ENCODE data around the gene RDH16. TPM values are rescaled to one million over a fixed set of nuclear protein-coding genes. Genes with fewer than 3 reads are reported as not detected.

RDH16 gene
- total and polyA plus RNA-seq, 2 experiments from 2014 or later = 0.52 to 0.66 TPM

GRCh38 chr12:56905852-56906251 lies 51.6 kb downstream of the RDH16 start (continued):
- TF ChIP-seq, protein P1, sequence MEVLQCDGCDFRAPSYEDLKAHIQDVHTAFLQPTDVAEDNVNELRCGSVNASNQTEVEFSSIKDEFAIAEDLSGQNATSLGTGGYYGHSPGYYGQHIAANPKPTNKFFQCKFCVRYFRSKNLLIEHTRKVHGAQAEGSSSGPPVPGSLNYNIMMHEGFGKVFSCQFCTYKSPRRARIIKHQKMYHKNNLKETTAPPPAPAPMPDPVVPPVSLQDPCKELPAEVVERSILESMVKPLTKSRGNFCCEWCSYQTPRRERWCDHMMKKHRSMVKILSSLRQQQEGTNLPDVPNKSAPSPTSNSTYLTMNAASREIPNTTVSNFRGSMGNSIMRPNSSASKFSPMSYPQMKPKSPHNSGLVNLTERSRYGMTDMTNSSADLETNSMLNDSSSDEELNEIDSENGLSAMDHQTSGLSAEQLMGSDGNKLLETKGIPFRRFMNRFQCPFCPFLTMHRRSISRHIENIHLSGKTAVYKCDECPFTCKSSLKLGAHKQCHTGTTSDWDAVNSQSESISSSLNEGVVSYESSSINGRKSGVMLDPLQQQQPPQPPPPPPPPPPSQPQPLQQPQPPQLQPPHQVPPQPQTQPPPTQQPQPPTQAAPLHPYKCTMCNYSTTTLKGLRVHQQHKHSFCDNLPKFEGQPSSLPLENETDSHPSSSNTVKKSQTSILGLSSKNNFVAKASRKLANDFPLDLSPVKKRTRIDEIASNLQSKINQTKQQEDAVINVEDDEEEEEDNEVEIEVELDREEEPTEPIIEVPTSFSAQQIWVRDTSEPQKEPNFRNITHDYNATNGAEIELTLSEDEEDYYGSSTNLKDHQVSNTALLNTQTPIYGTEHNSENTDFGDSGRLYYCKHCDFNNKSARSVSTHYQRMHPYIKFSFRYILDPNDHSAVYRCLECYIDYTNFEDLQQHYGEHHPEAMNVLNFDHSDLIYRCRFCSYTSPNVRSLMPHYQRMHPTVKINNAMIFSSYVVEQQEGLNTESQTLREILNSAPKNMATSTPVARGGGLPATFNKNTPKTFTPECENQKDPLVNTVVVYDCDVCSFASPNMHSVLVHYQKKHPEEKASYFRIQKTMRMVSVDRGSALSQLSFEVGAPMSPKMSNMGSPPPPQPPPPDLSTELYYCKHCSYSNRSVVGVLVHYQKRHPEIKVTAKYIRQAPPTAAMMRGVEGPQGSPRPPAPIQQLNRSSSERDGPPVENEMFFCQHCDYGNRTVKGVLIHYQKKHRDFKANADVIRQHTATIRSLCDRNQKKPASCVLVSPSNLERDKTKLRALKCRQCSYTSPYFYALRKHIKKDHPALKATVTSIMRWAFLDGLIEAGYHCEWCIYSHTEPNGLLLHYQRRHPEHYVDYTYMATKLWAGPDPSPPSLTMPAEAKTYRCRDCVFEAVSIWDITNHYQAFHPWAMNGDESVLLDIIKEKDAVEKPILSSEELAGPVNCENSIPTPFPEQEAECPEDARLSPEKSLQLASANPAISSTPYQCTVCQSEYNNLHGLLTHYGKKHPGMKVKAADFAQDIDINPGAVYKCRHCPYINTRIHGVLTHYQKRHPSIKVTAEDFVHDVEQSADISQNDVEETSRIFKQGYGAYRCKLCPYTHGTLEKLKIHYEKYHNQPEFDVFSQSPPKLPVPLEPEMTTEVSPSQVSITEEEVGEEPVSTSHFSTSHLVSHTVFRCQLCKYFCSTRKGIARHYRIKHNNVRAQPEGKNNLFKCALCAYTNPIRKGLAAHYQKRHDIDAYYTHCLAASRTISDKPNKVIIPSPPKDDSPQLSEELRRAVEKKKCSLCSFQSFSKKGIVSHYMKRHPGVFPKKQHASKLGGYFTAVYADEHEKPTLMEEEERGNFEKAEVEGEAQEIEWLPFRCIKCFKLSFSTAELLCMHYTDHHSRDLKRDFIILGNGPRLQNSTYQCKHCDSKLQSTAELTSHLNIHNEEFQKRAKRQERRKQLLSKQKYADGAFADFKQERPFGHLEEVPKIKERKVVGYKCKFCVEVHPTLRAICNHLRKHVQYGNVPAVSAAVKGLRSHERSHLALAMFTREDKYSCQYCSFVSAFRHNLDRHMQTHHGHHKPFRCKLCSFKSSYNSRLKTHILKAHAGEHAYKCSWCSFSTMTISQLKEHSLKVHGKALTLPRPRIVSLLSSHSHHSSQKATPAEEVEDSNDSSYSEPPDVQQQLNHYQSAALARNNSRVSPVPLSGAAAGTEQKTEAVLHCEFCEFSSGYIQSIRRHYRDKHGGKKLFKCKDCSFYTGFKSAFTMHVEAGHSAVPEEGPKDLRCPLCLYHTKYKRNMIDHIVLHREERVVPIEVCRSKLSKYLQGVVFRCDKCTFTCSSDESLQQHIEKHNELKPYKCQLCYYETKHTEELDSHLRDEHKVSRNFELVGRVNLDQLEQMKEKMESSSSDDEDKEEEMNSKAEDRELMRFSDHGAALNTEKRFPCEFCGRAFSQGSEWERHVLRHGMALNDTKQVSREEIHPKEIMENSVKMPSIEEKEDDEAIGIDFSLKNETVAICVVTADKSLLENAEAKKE (CRISPR knock-in tag; IDR thresholded peaks at IDR 0.05) = no peak
- no peak for TF ChIP-seq EZH2phosphoT487 (IDR thresholded peaks at IDR 0.05; ENCODE audit: unreplicated experiment)
- TF ChIP-seq, protein P2, sequence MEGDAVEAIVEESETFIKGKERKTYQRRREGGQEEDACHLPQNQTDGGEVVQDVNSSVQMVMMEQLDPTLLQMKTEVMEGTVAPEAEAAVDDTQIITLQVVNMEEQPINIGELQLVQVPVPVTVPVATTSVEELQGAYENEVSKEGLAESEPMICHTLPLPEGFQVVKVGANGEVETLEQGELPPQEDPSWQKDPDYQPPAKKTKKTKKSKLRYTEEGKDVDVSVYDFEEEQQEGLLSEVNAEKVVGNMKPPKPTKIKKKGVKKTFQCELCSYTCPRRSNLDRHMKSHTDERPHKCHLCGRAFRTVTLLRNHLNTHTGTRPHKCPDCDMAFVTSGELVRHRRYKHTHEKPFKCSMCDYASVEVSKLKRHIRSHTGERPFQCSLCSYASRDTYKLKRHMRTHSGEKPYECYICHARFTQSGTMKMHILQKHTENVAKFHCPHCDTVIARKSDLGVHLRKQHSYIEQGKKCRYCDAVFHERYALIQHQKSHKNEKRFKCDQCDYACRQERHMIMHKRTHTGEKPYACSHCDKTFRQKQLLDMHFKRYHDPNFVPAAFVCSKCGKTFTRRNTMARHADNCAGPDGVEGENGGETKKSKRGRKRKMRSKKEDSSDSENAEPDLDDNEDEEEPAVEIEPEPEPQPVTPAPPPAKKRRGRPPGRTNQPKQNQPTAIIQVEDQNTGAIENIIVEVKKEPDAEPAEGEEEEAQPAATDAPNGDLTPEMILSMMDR (conservative IDR thresholded peaks at IDR 0.05; ENCODE audit: low read depth in 2 of 2) = no peak

- H3K9me2 ChIP-seq (ENCODE audit: insufficient read depth) = peaks cover 3% of the 10 kb centered on the region; the same call in 1 of the 2 replicates
- no peaks in the 10 kb centered on the region for H4K20me1 ChIP-seq (replicated peaks; ENCODE audit: insufficient read depth)
- ATAC-seq (no peak), DNase-seq (ENCODE audit: low spot score) (no peak)
- H3F3A ChIP-seq (replicated peaks; ENCODE audit: low read depth) = no peaks in the 10 kb centered on the region
- H3K36me3 ChIP-seq (ENCODE audit: insufficient read depth) = no peaks in the 10 kb centered on the region; the same call in 1 of the 2 replicates
- Mint-ChIP-seq H3K9me3 (peaks cover 77% of the 10 kb centered on the region), H3K4me3 (no peak overlapping the region), H3K27ac (no peak overlapping the region), H3K27me3 (ENCODE audit: insufficient read depth, low read depth, poor library complexity) (peaks cover 3% of the 10 kb centered on the region), H3K4me1 (no peaks in the 10 kb centered on the region), H3K36me3 (ENCODE audit: low read depth) (peaks cover 15% of the 10 kb centered on the region)
- no peaks in the 10 kb centered on the region for H3K79me2 ChIP-seq (replicated peaks; ENCODE audit: insufficient read depth)
- no peaks in the 10 kb centered on the region for H3K4me1 ChIP-seq (ENCODE audit: insufficient read depth)
- no peak overlapping the region for H3K27ac ChIP-seq (ENCODE audit: low read depth)
- no peak overlapping the region for H3K4me2 ChIP-seq
- no peak overlapping the region for H2AFZ ChIP-seq
- no peaks in the 10 kb centered on the region for H3K27me3 ChIP-seq (ENCODE audit: insufficient read depth)
- H3K4me3 ChIP-seq = no peak overlapping the region
- TF ChIP-seq EZH2phosphoT487 (IDR thresholded peaks at IDR 0.05; ENCODE audit: unreplicated experiment) (no peak), JUNB (IDR thresholded peaks at IDR 0.05; ENCODE audit: unreplicated experiment) (no peak), STAT1 (IDR thresholded peaks at IDR 0.05; ENCODE audit: unreplicated experiment) (no peak), ZNF331 (CRISPR knock-in tag; IDR thresholded peaks at IDR 0.05; ENCODE audit: low read depth) (no peak), ZNF114 (CRISPR knock-in tag; IDR thresholded peaks at IDR 0.05) (no peak), NANOG (IDR thresholded peaks at IDR 0.05; ENCODE audit: borderline replicate concordance) (no peak)
- TF ChIP-seq, protein P3, sequence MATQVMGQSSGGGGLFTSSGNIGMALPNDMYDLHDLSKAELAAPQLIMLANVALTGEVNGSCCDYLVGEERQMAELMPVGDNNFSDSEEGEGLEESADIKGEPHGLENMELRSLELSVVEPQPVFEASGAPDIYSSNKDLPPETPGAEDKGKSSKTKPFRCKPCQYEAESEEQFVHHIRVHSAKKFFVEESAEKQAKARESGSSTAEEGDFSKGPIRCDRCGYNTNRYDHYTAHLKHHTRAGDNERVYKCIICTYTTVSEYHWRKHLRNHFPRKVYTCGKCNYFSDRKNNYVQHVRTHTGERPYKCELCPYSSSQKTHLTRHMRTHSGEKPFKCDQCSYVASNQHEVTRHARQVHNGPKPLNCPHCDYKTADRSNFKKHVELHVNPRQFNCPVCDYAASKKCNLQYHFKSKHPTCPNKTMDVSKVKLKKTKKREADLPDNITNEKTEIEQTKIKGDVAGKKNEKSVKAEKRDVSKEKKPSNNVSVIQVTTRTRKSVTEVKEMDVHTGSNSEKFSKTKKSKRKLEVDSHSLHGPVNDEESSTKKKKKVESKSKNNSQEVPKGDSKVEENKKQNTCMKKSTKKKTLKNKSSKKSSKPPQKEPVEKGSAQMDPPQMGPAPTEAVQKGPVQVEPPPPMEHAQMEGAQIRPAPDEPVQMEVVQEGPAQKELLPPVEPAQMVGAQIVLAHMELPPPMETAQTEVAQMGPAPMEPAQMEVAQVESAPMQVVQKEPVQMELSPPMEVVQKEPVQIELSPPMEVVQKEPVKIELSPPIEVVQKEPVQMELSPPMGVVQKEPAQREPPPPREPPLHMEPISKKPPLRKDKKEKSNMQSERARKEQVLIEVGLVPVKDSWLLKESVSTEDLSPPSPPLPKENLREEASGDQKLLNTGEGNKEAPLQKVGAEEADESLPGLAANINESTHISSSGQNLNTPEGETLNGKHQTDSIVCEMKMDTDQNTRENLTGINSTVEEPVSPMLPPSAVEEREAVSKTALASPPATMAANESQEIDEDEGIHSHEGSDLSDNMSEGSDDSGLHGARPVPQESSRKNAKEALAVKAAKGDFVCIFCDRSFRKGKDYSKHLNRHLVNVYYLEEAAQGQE (IDR thresholded peaks at IDR 0.05; ENCODE audit: unreplicated experiment) = no peak
- TF ChIP-seq, protein P2 (conservative IDR thresholded peaks at IDR 0.05; ENCODE audit: low read depth in 2 of 2) = no peak
- TF ChIP-seq, protein P4, sequence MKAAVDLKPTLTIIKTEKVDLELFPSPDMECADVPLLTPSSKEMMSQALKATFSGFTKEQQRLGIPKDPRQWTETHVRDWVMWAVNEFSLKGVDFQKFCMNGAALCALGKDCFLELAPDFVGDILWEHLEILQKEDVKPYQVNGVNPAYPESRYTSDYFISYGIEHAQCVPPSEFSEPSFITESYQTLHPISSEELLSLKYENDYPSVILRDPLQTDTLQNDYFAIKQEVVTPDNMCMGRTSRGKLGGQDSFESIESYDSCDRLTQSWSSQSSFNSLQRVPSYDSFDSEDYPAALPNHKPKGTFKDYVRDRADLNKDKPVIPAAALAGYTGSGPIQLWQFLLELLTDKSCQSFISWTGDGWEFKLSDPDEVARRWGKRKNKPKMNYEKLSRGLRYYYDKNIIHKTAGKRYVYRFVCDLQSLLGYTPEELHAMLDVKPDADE (IDR thresholded peaks at IDR 0.05) = no peak
These were observed 54.0 kb downstream of the RDH16 start for GRCh38 chr12:56903374-56903773.

Measured in GM23338 (cell line).